ENCODE data around the gene VARS1.

Gene VARS1

GRCh38 chr6:31769684-31770371 lies 25.7 kb downstream of the VARS1 start:
- DNase-seq = peak; percentile 53

- no peak for DNase-seq
Observed at GRCh38 chr6:31768363-31769257, 26.9 kb downstream of the VARS1 start.

GRCh38 chr6:31767096-31767645 lies 28.4 kb downstream of the VARS1 start:
- no peak for DNase-seq

- DNase-seq = no peak
Observed at GRCh38 chr6:31765910-31766794, 29.4 kb downstream of the VARS1 start.

GRCh38 chr6:31765559-31765909 lies 30.0 kb downstream of the VARS1 start:
- no peak for DNase-seq

GRCh38 chr6:31764198-31764597 lies 31.4 kb downstream of the VARS1 start:
- DNase-seq = no peak

- DNase-seq = peak; percentile 84
Observed at GRCh38 chr6:31763619-31763940, 32.0 kb downstream of the VARS1 start.

- no peak for DNase-seq
Observed at GRCh38 chr6:31762878-31763618, 32.5 kb downstream of the VARS1 start.

GRCh38 chr6:31762356-31762755 lies 33.2 kb downstream of the VARS1 start, which contains the start of gene SAPCD1:
SAPCD1 (plus strand) TSS chr6:31762656; CDS start chr6:31763055, 399 bp downstream.
- no peak for DNase-seq

- DNase-seq = no peak
Observed at GRCh38 chr6:31761343-31761742, 34.2 kb downstream of the VARS1 start.

GRCh38 chr6:31760790-31761189 lies 34.8 kb downstream of the VARS1 start:
- DNase-seq = no peak

GRCh38 chr6:31758281-31758680 lies 37.3 kb downstream of the VARS1 start:
- no peak for DNase-seq

- peak; percentile 64 for DNase-seq
Observed at GRCh38 chr6:31752739-31753319, 42.7 kb downstream of the VARS1 start.

GRCh38 chr6:31750411-31751022 lies 45.0 kb downstream of the VARS1 start:
- no peak for DNase-seq

GRCh38 chr6:31749301-31750036 lies 46.1 kb downstream of the VARS1 start:
- DNase-seq = no peak
